ENCODE results near the gene RPP25L.

The RPP25L gene

DNA sequence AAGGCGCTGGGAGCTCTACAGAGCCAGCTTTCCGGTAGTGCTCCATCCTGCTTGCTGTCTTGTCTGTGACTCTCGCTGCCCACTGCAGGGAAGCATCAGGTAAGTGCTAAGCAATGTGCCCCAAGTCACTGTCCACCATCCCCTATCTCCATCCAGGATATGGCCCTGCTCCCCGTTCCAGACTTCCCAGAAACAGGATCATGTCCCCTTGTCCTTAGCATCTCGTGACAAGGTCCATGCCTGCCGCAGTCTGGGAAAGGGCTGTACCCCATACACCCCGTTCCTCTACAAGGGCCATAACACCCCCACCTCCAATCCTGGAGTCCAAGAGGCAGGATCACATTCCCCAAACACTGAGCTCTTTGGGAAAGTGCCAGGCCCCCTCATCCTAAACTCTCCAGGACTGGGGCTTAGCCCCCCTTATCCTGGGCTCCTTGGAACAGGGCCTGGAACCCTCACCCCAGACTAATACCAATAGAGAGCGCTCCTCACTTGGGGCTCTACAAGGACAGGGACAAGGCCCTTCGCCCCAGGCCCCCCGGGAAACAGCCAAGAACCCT lies 566 bp downstream of the RPP25L start:
- no peak for DNase-seq (ENCODE audit: low read depth in 2 of 2)

DNA sequence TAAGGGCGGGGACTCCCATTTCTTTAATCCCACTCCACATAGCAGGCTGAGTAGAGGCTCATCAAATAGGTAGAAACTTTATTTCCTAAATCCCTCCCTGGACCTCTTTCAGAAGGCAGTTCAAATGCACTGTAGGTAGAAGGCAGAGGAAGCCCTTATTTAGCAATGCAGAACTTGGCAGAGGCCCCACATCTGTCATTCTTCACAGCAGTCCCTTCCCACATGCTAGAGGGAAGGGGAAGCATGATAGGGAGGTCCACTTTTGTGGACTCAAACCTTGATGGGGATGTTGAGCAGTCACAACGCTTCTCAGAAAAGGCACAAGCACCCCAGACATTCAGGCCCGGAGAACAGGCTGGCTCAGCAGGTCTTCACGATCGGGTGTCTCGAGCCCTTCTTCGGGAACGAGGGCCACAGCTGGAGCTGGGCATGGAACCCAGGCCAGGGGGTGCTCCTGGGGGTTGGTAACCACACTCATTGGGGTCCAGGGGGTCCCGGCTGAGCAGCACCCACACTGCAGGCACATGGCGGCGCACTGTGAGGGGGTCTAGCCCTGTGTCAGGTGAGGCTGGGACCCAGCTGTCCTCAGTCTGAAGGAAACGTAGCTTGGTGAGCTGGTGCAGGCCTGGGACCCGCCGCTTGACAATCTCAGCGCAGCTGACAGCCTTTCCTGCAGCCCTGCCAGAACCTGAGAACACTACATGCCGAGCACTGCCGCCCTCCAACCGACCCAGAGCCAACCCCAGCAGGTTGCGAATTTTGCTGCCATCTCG lies 1.3 kb downstream of the RPP25L start:
- DNase-seq (ENCODE audit: low read depth in 2 of 2): no peak

DNA sequence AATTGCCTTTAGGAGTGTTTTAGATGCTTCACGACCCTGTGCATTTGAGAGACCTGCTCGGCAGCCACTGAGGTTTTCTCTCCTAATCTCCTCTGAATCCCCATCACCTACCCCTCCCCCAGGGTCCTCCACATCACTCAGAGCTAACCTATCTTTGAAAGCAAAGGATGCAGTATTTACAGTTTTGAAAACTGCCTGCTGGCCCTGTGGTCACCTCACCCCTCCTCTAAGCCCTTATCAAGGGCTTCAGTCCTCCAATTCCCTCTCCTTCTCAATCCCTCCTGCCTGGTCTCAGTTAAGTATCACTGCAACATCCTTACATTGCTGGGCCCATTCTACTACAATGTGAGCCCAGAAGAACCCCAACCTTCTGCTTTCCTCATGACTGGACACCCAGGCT lies 4.6 kb downstream of the RPP25L start:
- DNase-seq (ENCODE audit: low read depth in 2 of 2): no peak

- DNase-seq (ENCODE audit: low read depth in 2 of 2): no peak
Measured at GRCh38 chr9:34606905-34607304, 5.0 kb downstream of the RPP25L start.

GRCh38 chr9:34606190-34606589 lies 5.7 kb downstream of the RPP25L start:
- no peak for DNase-seq (ENCODE audit: low read depth in 2 of 2)

GRCh38 chr9:34603610-34604231 lies 8.2 kb downstream of the RPP25L start:
- DNase-seq (ENCODE audit: low read depth in 2 of 2): peak; percentile 56 to 72

DNA sequence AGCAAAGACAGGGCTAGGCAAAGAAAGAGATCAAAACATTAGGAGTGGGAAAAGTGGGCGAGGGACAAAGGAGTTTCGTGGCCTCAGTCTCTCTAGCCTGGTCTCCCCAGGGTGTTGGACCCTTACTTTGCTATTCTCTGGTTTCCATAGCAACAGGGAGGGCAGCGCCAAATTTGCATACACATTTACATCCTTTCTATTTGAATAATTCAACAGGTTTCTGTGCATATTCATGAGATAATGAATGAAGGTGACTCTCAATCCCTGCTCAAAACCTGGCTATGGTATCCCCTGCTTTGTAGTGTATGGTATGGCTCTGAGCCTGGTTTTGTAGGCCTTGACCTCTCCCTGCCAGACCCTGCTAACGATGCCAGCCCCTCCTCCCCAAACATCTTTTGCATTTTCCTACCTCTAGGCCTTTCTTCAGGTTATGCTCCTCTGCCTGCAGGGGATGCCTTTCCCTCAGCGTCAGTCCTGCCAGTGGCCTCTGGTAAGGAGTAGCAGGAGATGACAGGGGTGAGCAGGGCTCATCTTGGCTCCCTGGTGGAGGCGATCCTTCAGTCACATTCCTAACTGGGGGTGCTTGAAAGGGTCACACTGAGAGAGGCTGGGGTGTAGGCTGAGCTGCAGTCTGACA lies 9.8 kb downstream of the RPP25L start:
- no peak for DNase-seq (ENCODE audit: low read depth in 2 of 2)

GRCh38 chr9:34600908-34601307 lies 11.0 kb downstream of the RPP25L start:
- DNase-seq (ENCODE audit: low read depth in 2 of 2): no peak

- DNase-seq (ENCODE audit: low read depth in 2 of 2): no peak
Measured at GRCh38 chr9:34599546-34599945, 12.4 kb downstream of the RPP25L start.

- no peak for DNase-seq (ENCODE audit: low read depth in 2 of 2)
Measured at GRCh38 chr9:34594177-34594576, 17.7 kb downstream of the RPP25L start.

DNA sequence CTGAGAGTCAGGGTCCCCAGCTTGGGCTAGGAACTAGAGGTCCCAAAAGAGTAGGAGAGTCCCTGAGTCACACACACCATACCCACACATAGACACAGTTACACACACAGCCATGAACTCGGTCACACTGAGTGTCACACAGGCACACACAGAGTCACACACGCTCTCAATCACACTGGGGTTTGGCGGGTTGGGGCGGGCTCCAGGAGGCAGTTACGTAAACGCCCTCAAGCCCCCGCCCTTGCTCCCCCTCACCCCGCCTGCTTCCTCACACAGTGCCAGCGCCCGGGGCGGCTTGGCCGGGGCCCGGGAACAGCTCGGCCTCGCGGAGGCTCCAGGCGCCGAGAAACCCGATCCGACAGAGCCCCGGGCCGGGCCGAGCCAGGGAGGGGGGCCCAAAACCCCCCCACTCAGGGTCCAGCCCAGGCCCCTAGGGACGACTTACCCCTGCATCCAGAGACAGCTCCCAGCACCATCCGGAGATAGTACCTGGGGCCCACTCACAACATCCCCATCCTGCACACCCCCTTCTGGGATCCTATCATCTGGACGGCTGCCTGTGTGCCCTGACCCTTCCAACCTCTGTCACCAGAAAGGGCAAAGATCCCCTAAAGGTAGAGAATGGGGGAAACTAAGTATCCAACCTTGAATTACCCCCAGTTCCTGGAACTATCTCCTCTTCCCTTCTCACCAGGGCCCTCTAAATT lies 18.8 kb downstream of the RPP25L start:
- DNase-seq (ENCODE audit: low read depth in 2 of 2): no peak

GRCh38 chr9:34591917-34592866 lies 19.7 kb downstream of the RPP25L start:
- no peak for DNase-seq (ENCODE audit: low read depth in 2 of 2)

DNA sequence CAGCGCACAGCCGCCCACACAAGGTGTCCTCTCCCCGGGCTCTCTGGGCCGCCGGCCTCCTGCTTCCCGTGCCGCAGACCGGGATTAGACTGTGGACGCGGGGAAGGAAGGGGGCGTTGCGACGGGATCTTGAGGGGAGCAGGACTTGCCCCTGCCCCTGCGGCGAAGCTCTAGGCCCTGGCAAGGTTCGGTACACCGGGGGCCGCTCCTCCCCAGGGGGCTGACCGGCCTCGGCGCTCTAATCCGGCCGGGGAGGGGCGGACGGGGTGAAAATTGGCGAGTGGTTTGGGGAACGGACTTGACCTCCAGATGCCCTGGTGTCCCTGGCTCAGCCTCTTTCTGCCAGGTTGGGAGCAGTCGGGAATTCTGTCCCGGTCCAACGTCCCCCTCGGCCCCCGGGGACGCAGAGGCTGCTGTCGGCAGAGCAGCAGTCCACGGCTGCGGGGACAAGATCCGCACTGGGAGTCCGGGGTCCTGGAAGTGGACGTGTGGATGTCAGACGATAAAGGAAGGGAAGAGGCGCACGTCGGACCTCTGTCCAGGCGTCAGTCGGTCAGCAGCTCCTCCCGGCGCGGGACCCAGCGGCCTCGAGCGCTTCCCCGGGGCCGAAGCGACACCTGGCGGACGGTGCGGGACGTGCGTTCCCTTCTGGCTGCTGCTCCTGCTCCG lies 20.5 kb downstream of the RPP25L start:
- DNase-seq (ENCODE audit: low read depth in 2 of 2): peak; percentile 49 to 72

DNA sequence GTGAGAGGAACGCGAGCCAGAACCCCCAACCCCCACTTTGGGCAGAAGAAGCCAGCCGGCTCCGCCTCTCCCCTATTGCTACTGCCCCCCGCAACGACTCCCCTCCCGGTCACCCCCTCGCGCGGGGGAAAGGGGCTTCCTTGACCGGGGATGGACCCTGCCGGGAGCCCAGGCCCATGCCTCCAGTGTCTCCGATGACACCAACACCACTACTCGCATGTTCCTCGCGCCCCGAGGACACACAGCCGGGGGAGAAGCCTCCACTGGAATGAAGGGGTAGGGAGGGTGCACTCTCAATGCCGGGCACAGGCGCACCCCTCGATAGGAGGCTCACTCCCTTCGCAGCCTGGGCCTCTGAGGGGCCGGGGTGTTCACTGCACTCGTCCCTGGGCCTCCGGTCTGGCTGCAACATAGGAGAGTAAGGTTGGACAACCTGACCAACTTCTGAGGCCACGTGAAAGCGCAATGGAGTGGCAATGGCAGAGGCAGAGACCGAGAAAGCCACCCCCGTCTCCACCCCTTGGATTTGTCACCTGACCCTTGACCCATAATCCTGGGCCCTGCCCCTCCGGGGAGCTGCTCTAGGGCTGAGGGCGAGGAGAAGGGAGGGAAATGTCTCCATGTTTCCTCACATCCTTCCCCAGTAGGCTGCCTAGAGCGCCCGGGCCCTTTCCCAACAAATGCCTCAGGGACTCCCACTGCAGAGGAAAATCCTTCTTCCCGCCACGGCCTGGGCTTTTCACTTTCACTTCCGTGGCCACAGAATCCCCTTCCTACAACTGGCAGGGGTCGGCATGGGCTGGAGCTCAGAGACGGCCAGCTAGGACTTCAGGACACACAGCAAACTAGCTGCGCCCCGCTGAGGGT lies 21.3 kb downstream of the RPP25L start:
- no peak for DNase-seq (ENCODE audit: low read depth in 2 of 2)

DNA sequence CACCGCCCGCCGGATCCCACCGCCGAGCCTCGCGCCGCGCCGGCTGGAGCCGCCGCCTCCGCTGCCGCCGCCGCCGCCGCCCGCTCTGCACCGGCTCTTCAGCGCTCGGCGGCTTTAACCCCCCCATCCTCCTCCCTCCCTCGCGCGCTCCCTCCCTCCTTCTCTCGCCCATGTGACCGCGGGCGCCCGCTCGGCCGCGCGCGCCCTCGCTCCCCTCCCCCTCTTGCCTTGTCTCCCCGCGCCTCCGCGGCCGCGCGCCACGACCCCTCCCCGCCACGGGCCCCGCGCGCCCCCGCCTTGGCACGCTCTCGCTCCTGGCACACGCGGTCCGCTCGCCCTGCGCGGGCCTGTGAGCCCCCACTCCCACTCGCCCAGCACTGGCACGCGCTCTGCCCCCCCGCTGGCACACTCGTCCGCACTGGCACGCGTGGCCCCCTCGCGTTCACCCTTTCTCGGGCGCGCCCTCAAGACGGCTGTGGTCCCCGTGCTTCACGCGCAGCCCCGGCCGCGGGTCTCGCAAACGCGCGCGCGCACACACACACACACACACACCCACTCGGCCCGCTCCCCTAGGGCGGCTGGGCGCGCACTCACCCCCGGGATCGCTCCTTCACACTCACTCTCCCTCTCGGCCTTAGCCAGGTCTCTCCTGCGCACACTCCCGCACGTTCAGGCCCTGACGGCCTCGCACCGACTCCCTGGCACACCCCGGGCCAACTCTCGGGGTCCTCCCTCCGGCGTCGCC lies 22.1 kb downstream of the RPP25L start, which contains the start of gene CNTFR:
Gene CNTFR, minus strand, starts transcription at position 89 of the 745 bp plus-strand sequence. CDS start 20,743 bp downstream, outside the sequence.
- DNase-seq (ENCODE audit: low read depth in 2 of 2): no peak

DNA sequence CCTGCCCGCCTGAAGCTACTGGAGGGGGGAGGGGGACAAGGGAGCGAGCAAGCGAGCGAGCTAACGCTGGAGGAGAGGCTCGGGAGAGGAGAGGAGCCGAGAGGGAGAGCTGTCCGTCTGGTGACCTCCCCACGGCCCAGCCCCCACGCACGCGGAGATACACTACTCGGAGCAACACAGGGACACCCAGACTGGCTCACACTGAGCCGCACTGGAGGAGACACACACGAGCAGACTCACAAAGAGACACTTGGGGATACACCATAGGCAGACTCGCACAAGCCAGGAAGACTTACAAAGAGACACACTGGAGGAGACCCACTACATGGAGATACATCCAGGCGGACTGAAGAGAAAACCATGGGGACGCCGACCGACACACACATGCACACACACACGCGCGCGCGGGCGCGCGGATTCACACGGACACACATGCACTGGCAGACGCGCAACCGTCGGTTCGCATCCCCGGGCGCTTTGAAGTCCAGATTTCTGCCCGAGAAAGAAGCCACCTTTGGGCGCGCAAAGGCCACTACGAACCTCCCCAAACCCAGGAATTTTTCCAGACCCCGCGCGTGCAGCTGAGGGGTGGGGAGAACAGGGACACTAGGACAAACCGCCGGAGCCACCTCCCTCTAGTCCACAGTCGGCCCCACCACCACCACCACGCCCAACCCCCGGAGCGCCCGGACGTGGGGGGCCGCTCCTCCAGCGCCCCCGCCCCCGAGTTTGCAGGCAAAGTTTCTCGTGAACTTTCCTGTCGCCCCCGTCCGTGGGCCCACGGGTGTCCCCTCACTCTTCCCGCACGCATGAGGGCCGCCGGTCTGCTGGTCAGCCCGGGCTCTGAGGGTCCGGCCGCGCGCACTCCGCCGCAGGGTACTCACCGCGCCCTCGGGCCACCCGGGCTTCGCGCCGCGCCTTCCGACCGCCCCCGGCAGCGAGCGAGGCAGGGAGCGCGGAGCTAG lies 22.9 kb downstream of the RPP25L start:
- DNase-seq (ENCODE audit: low read depth in 2 of 2): no peak

DNA sequence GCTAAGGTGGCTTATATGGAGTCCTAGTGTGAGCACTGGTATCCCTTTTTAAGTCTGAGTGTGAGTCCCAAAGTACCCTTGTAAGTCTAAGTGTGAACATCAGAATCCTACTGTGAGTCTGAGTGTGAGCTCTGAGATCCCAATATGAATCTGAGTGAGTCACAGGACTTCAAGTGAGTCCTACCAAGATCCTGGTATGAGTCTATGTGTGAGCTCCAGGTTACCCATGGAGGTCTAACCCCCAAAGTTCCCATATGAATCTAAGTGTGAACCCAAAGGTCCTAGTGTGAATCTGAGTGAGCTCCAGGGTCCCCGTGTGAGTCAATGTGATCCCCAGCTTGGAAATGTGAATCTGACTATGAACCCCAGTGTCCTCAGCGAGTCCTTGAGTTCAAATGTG lies 24.6 kb downstream of the RPP25L start:
- DNase-seq (ENCODE audit: low read depth in 2 of 2): no peak

Data from stimulated activated CD4-positive, alpha-beta T cell treated with anti-CD3 and anti-CD28 coated beads, Interleukin-1b, Interleukin-23, amount 100 ng/mL, for 1 hour (primary cell).